VCaP (cell line): ENCODE measurements around the gene MASP1.
"Not testable (repeated sequence)": the region's sequence is repeated elsewhere in the genome, so short reads cannot be mapped to it uniquely, and the experiment has no call there.

ENCODE experiments used
- H3K27ac ChIP-seq: fragments of 450-650 bp; 2 replicates; pipeline ENCODE4 v1.5.1; 2017
- TF ChIP-seq, protein P1 (sequence below): fragments of 450-650 bp; conservative IDR thresholded peaks from 2 replicates; pipeline ENCODE4 v1.5.1; 2017; ENCODE audit warnings: mild to moderate bottlenecking, moderate library complexity

Gene MASP1

GRCh38 chr3:187205683-187206082 is 85.9 kb downstream of the MASP1 start:
- TF ChIP-seq, protein P1, sequence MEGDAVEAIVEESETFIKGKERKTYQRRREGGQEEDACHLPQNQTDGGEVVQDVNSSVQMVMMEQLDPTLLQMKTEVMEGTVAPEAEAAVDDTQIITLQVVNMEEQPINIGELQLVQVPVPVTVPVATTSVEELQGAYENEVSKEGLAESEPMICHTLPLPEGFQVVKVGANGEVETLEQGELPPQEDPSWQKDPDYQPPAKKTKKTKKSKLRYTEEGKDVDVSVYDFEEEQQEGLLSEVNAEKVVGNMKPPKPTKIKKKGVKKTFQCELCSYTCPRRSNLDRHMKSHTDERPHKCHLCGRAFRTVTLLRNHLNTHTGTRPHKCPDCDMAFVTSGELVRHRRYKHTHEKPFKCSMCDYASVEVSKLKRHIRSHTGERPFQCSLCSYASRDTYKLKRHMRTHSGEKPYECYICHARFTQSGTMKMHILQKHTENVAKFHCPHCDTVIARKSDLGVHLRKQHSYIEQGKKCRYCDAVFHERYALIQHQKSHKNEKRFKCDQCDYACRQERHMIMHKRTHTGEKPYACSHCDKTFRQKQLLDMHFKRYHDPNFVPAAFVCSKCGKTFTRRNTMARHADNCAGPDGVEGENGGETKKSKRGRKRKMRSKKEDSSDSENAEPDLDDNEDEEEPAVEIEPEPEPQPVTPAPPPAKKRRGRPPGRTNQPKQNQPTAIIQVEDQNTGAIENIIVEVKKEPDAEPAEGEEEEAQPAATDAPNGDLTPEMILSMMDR, result no peak

GRCh38 chr3:187199463-187200050 is 92.0 kb downstream of the MASP1 start:
- H3K27ac ChIP-seq, result not testable (repeated sequence)

More at GRCh38 chr3:187205683-187206082, 85.9 kb downstream of the MASP1 start:
- no peak overlapping the region for H3K27ac ChIP-seq

GRCh38 chr3:187198490-187198889 is 93.0 kb downstream of the MASP1 start:
- no peak overlapping the region for H3K27ac ChIP-seq

GRCh38 chr3:187197335-187197649 is 94.2 kb downstream of the MASP1 start, which contains the start of gene RTP1:
TSS of gene RTP1 (plus strand) at chr3:187197486. CDS start at chr3:187197516, 30 bp downstream.
- H3K27ac ChIP-seq, result no peak within 1 kb of the TSS
- TF ChIP-seq, protein P1, result no peak

More at GRCh38 chr3:187198490-187198889, 93.0 kb downstream of the MASP1 start:
- TF ChIP-seq, protein P1, result no peak

- TF ChIP-seq, protein P1, result no peak
- H3K27ac ChIP-seq, result no peak overlapping the region
These were observed 94.8 kb downstream of the MASP1 start for GRCh38 chr3:187196573-187197334.

DNA sequence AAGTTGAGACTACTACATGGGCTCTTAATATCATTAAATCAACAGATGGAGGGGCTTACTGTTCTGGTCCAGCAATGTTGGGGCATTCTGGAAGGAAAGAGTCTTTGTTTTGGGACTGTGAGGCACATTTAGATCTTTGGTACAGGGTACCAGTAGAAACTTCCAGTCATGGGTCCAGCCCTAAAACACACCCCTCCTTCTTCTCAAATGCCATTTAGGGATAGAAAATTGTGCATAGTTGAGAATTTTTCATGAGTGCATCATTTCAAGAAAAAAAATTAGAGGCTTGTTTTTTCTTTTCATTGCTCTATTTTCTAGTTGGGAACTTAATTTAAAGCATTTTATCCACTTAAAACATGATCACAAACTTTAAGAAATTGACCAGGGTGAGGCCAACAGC is 98.4 kb downstream of the MASP1 start:
- H3K27ac ChIP-seq, result no peak overlapping the region
- TF ChIP-seq, protein P1, result no peak

- no peak overlapping the region for H3K27ac ChIP-seq
- TF ChIP-seq, protein P1, result no peak
These were observed 100.3 kb downstream of the MASP1 start for GRCh38 chr3:187191271-187191670.

- H3K27ac ChIP-seq, result no peak overlapping the region
- TF ChIP-seq, protein P1, result no peak
These were observed 102.6 kb downstream of the MASP1 start for GRCh38 chr3:187188931-187189330.
